Measurements from ENCODE around the gene IL32. TPM values are rescaled to one million over a fixed set of nuclear protein-coding genes. Genes with fewer than 3 reads are reported as not detected.
"Not testable (repeated sequence)": the region's sequence is repeated elsewhere in the genome, so short reads cannot be mapped to it uniquely, and the experiment has no call there.

IL32 gene
- total and polyA plus RNA-seq, 9 donors = 3.8 to 54.9 (median 16.5) TPM

DNA sequence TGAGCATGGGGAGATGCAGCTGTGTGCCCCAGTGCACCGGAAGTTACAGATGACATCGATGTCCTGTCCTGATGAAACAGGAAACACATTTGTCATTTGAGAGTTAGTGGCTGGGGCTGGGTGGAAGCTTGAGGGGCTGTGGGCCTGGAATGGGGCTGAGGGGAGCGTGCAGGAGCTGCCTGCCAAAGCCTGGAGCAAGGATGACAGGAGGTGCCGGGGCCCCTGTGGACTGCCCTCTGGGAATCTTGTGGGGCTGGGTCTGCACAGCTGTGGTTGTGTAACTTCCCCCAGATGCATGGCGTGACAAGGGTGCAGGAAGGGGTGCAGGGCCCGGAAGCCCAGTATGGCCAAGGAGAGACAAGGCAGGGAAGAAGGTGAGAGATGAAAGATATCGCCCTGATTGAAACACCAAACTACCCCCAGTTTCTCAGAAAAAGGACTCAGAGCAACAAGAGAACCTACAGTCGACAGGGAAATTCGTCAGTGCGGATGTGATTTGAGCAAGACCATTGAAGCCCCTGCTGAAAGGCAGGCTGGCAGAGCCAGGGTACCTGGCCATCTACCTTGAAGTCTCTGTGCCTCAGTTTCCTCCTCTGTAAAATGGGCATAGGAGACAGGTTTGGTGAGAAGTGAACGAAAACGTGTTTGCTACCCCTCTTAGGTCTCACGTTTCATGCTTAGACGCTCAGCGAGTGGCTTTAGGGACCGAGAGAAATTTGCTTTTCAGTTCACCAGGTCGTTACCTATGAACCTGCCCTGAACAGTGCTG lies 10.3 kb upstream of the IL32 start:
- Histone ChIP-seq H3K27ac (no peak overlapping the region), H3K4me3 (no peak overlapping the region), H3K36me3 (no peaks in the 10 kb centered on the region), H3K9me3 (no peaks in the 10 kb centered on the region), H3K4me1 (ENCODE audit: insufficient read depth) (peaks cover 8% of the 10 kb centered on the region), H3K27me3 (no peaks in the 10 kb centered on the region)
- TF ChIP-seq POLR2A (IDR thresholded peaks at IDR 0.05) = no peak
- no peak for TF ChIP-seq CTCF (IDR thresholded peaks at IDR 0.05)
- TF ChIP-seq EP300 (IDR thresholded peaks at IDR 0.05) = no peak
- no peak for DNase-seq
- WGBS, 3 donors = 83 to 84% (median 83%) methylated on average over 17 of the region's 17 CpGs
- intact Hi-C loops (cut with DNase I) = loop anchor here in 3 of 4 donors (5.0 to 10.0 kb wide), 2 partner anchors 110 to 112 kb away; no protein-coding TSS in a partner anchor

DNA sequence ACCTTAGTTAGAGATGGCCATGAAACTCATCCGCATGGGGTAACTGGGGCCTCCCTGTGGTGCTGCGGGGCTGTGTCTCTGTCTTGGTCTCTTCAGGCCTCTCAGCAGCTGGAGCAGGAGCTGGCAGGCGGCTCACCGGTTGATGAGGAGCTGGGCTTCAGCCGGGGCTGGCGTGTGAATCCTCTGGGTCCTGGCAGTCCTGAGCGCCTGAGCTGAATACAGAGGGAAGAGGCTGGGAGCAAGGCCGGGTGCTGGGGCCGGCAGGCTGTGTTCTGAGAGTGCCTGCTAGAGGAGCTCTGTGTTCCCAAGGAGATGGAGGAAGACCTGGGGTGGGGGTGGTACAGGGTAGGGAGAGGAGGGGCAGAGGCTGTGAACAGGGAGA lies 9.7 kb upstream of the IL32 start:
- H3K9me3 ChIP-seq; H3K4me3 ChIP-seq; H3K27me3 ChIP-seq; H3K36me3 ChIP-seq; H3K27ac ChIP-seq; DNase-seq; H3K4me1 ChIP-seq (ENCODE audit: insufficient read depth): not testable (repeated sequence)
- intact Hi-C loops (cut with DNase I) = loop anchor here in 3 of 4 donors (5.0 to 10.0 kb wide), 2 partner anchors 109 to 112 kb away; no protein-coding TSS in a partner anchor
- 41 to 51% (median 45%) methylated on average over 8 to 9 of the region's 9 CpGs for WGBS, 3 donors

DNA sequence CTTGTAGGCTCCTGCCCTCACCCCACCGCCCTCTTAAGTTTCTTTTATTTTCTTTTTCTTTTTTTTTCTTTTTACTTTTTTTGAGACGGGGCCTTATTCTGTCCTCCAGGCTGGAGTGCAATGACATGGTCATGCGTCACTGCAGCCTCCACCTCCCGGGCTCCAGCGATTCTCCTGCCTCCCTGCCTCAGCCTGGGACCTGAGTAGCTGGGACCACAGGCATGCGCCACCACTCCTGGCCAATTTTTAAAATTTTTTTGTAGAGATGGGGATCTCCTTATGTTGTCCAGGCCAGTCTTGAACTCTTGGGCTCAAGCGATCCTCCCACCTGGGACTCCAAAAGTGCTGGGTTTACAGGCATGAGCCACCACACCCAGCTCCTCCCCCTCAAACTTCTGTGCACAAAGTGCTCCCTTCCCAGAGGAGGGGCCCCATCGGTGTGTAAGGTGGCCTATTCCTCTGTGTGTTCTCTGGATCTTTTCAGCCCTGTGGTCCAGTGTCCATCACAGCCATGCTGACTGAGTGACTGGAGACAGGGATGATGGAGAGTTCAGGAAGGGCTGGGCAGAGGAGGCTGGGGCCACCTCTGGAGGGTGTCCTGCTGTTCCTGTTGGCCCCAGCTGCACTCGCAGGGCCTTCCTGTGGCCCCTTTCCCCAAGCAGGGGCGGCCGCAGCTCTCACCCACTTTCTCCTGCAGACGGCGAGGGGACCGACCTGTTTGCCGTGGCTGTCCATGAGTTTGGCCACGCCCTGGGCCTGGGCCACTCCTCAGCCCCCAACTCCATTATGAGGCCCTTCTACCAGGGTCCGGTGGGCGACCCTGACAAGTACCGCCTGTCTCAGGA lies 8.9 kb upstream of the IL32 start:
- Histone ChIP-seq H3K27ac (no peak overlapping the region), H3K4me1 (ENCODE audit: insufficient read depth) (peaks cover 8% of the 10 kb centered on the region), H3K36me3 (no peaks in the 10 kb centered on the region), H3K27me3 (no peaks in the 10 kb centered on the region), H3K9me3 (no peaks in the 10 kb centered on the region), H3K4me3 (no peak overlapping the region)
- TF ChIP-seq CTCF (IDR thresholded peaks at IDR 0.05) (no peak), POLR2A (IDR thresholded peaks at IDR 0.05) (no peak), EP300 (IDR thresholded peaks at IDR 0.05) (no peak)
- intact Hi-C loops (cut with DNase I) = loop anchor here in 3 of 4 donors (5.0 to 10.0 kb wide), 2 partner anchors 108 to 111 kb away; no protein-coding TSS in a partner anchor
- 81 to 87% (median 85%) methylated on average over 19 of the region's 19 CpGs for WGBS, 3 donors
- DNase-seq = no peak

GRCh38 chr16:3057181-3058138 lies 8.0 kb upstream of the IL32 start:
- TF ChIP-seq POLR2A (IDR thresholded peaks at IDR 0.05) = no peak

More at GRCh38 chr16:3057181-3058138, 8.0 kb upstream of the IL32 start:
- intact Hi-C loops (cut with DNase I) = loop anchor here in 3 of 4 donors (5.0 to 10.0 kb wide), 2 partner anchors 107 to 110 kb away; no protein-coding TSS in a partner anchor
- no peaks in the 10 kb centered on the region for H3K9me3 ChIP-seq
- DNase-seq = no peak
- no peak overlapping the region for H3K4me3 ChIP-seq
- no peaks in the 10 kb centered on the region for H3K27me3 ChIP-seq
- H3K36me3 ChIP-seq = no peaks in the 10 kb centered on the region
- H3K4me1 ChIP-seq (ENCODE audit: insufficient read depth) = peaks cover 8% of the 10 kb centered on the region
- H3K27ac ChIP-seq = no peak overlapping the region
- WGBS, 3 donors = 92 to 95% (median 95%) methylated on average over 22 of the region's 22 CpGs
